ENCODE results near the gene MMS19. TPM values are rescaled to one million over a fixed set of nuclear protein-coding genes. Genes with fewer than 3 reads are reported as not detected.

Gene MMS19
- total RNA-seq, 2 experiments from 2014 or later: 74.8 to 95.7 TPM

GRCh38 chr10:97510686-97511085 lies 12.5 kb upstream of the MMS19 start:
- BruUV-seq (replicated peaks): no TSS peak
- intact Hi-C loops (cut with micrococcal nuclease; ENCODE audit: unreplicated experiment): no loop called here
- no peaks in the 10 kb centered on the region for H3K4me1 ChIP-seq (ENCODE audit: insufficient read depth, low read length, poor library complexity, severe bottlenecking)
- no peak overlapping the region for H3K4me3 ChIP-seq (ENCODE audit: low read depth, low read length, poor library complexity, severe bottlenecking)
- no peak for DNase-seq (ENCODE audit: low spot score)
- H2AFZ ChIP-seq (ENCODE audit: low read length): no peak overlapping the region
- H3K27ac ChIP-seq (ENCODE audit: low read depth, low read length, poor library complexity, severe bottlenecking): no peak overlapping the region
- no peaks in the 10 kb centered on the region for H3K9me3 ChIP-seq (ENCODE audit: low read length)
- no peaks in the 10 kb centered on the region for H3K9me2 ChIP-seq (ENCODE audit: insufficient read depth, low read length)
- TF ChIP-seq EZH2phosphoT487 (IDR thresholded peaks at IDR 0.05; ENCODE audit: borderline replicate concordance, low read depth, low read length) (no peak), CTCF (conservative IDR thresholded peaks at IDR 0.05; ENCODE audit: low read length) (no peak)
- no peaks in the 10 kb centered on the region for H3K79me2 ChIP-seq (ENCODE audit: insufficient read depth, low read depth, low read length)
- POLR2A ChIA-PET: no interaction called here
- H4K20me1 ChIP-seq (ENCODE audit: insufficient read depth, low read length): no peaks in the 10 kb centered on the region
- CTCF ChIA-PET (ENCODE audit: unreplicated experiment): no interaction called here
- H3K36me3 ChIP-seq (ENCODE audit: insufficient read depth, low read length): no peaks in the 10 kb centered on the region
- H3K4me2 ChIP-seq (ENCODE audit: low read length): no peak overlapping the region

- Histone ChIP-seq H3K27ac (ENCODE audit: low read depth, low read length, poor library complexity, severe bottlenecking) (no peak overlapping the region), H3K79me2 (ENCODE audit: insufficient read depth, low read depth, low read length) (no peaks in the 10 kb centered on the region), H3K9me3 (ENCODE audit: low read length) (no peaks in the 10 kb centered on the region), H4K20me1 (ENCODE audit: insufficient read depth, low read length) (no peaks in the 10 kb centered on the region), H2AFZ (ENCODE audit: low read length) (no peak overlapping the region), H3K4me2 (ENCODE audit: low read length) (no peak overlapping the region), H3K36me3 (ENCODE audit: insufficient read depth, low read length) (no peaks in the 10 kb centered on the region), H3K4me3 (ENCODE audit: low read depth, low read length, poor library complexity, severe bottlenecking) (no peak overlapping the region), H3K9me2 (ENCODE audit: insufficient read depth, low read length) (no peaks in the 10 kb centered on the region), H3K4me1 (ENCODE audit: insufficient read depth, low read length, poor library complexity, severe bottlenecking) (no peaks in the 10 kb centered on the region)
- BruUV-seq (replicated peaks): no TSS peak
- no peak for DNase-seq (ENCODE audit: low spot score)
- no peak for TF ChIP-seq EZH2phosphoT487 (IDR thresholded peaks at IDR 0.05; ENCODE audit: borderline replicate concordance, low read depth, low read length)
- no peak for TF ChIP-seq CTCF (conservative IDR thresholded peaks at IDR 0.05; ENCODE audit: low read length)
- intact Hi-C loops (cut with micrococcal nuclease; ENCODE audit: unreplicated experiment): no loop called here
- CTCF ChIA-PET (ENCODE audit: unreplicated experiment): interaction anchor here (0.9 kb wide), 1 partner anchor 10 kb away, joined by 10 read pairs; no protein-coding TSS in a partner anchor
- POLR2A ChIA-PET: no interaction called here
These were observed 11.0 kb upstream of the MMS19 start for GRCh38 chr10:97509120-97509680.

- H4K20me1 ChIP-seq (ENCODE audit: insufficient read depth, low read length): no peaks in the 10 kb centered on the region
- CTCF ChIA-PET (ENCODE audit: unreplicated experiment): no interaction called here
- BruUV-seq (replicated peaks): no TSS peak
These were observed 10.1 kb upstream of the MMS19 start for GRCh38 chr10:97508342-97508741.

More at GRCh38 chr10:97508342-97508741, 10.1 kb upstream of the MMS19 start:
- POLR2A ChIA-PET: interaction anchor here (0.7 kb wide), 1 partner anchor 30 kb away, joined by 3 read pairs; no protein-coding TSS in a partner anchor
- no peak overlapping the region for H3K4me2 ChIP-seq (ENCODE audit: low read length)
- no peak overlapping the region for H3K27ac ChIP-seq (ENCODE audit: low read depth, low read length, poor library complexity, severe bottlenecking)
- H3K4me3 ChIP-seq (ENCODE audit: low read depth, low read length, poor library complexity, severe bottlenecking): no peak overlapping the region
- no peaks in the 10 kb centered on the region for H3K4me1 ChIP-seq (ENCODE audit: insufficient read depth, low read length, poor library complexity, severe bottlenecking)
- H3K36me3 ChIP-seq (ENCODE audit: insufficient read depth, low read length): no peaks in the 10 kb centered on the region
- no peaks in the 10 kb centered on the region for H3K79me2 ChIP-seq (ENCODE audit: insufficient read depth, low read depth, low read length)
- TF ChIP-seq EZH2phosphoT487 (IDR thresholded peaks at IDR 0.05; ENCODE audit: borderline replicate concordance, low read depth, low read length): no peak
- TF ChIP-seq CTCF (conservative IDR thresholded peaks at IDR 0.05; ENCODE audit: low read length): no peak
- H3K9me2 ChIP-seq (ENCODE audit: insufficient read depth, low read length): no peaks in the 10 kb centered on the region
- no peak for DNase-seq (ENCODE audit: low spot score)
- H3K9me3 ChIP-seq (ENCODE audit: low read length): no peaks in the 10 kb centered on the region
- intact Hi-C loops (cut with micrococcal nuclease; ENCODE audit: unreplicated experiment): no loop called here
- H2AFZ ChIP-seq (ENCODE audit: low read length): no peak overlapping the region
